Measurements from ENCODE around the gene WDR43.

The WDR43 gene

GRCh38 chr2:28981016-28981441 lies 86.6 kb downstream of the WDR43 start, which contains the start of gene TOGARAM2:
TOGARAM2 (plus strand) TSS chr2:28981298; CDS start chr2:28994835, 13,537 bp downstream.
- DNase-seq (ENCODE audit: low read depth), result no peak
- no peak within 1 kb of the TSS for H3K4me3 ChIP-seq (ENCODE audit: low read length)
- TF ChIP-seq, protein P1, sequence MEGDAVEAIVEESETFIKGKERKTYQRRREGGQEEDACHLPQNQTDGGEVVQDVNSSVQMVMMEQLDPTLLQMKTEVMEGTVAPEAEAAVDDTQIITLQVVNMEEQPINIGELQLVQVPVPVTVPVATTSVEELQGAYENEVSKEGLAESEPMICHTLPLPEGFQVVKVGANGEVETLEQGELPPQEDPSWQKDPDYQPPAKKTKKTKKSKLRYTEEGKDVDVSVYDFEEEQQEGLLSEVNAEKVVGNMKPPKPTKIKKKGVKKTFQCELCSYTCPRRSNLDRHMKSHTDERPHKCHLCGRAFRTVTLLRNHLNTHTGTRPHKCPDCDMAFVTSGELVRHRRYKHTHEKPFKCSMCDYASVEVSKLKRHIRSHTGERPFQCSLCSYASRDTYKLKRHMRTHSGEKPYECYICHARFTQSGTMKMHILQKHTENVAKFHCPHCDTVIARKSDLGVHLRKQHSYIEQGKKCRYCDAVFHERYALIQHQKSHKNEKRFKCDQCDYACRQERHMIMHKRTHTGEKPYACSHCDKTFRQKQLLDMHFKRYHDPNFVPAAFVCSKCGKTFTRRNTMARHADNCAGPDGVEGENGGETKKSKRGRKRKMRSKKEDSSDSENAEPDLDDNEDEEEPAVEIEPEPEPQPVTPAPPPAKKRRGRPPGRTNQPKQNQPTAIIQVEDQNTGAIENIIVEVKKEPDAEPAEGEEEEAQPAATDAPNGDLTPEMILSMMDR (conservative IDR thresholded peaks at IDR 0.05; ENCODE audit: low read depth, low read length), result no peak

DNA sequence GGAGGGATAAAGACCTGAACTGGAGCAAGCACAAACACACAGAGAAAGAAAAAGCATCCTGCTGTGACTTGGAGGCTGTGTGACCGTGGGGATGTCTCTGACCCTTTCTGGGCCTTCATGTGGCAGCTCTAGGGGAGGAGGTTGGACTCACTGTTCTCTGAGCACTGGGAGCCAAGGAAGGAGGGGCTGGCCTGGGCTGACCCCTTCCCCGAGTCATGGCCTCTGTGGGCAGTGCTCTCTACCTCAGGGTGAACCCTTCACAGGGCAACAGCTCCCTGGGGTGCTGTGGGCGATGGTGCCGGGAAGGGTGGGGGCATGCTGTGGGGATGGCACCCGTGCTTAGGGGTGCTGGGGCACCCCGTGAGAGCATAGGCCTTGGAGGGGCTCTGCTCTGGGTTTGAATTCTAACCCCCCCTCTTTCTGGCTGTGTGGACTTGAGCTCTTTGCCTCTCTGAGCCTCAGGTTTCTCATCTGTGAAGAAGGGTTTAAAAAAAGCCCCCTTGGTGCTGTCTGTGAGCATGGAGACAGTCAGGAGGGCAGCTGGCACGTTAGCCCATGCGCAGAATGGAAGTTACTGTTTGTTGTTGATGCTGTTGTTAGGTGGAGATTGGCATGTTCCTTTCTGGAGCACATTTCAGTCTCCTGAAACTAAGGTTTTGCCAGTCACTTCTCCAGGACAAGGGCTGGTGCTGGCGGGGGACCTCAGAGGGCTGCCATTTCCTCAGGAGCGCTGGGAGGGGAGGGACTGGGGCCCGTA lies 87.3 kb downstream of the WDR43 start:
- no peak for DNase-seq (ENCODE audit: low read depth)
- H3K4me3 ChIP-seq (ENCODE audit: low read length), result no peak overlapping the region
- TF ChIP-seq, protein P1 (conservative IDR thresholded peaks at IDR 0.05; ENCODE audit: low read depth, low read length), result no peak

DNA sequence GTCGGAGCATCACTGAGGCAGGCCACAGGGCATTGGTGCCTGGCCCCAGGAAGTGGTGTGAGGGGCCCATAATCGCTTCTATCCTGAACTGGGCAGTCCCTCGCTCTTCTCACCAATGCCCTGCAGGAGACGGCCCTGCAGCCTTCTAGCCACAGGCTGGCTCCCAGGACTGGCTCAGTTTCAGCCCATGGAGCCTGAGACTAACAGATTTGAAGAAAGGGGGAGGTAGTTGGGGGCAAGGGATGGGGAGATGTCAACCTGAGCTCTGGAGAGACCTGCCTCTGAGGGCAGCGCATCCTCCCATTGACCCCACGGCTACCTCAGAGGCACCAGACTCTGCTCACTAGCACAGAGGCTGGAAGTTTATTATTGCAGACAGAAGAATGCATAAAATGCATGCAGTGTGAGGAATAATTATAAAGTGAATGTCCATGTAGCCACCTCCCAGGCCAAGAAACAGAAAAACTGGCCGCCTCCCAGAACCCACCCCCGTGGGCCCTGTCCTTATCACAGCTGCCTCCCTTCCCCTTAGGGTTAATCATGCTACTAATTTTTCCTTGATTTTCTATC lies 88.0 kb downstream of the WDR43 start:
- no peak overlapping the region for H3K4me3 ChIP-seq (ENCODE audit: low read length)
- DNase-seq (ENCODE audit: low read depth), result no peak
- TF ChIP-seq, protein P1 (conservative IDR thresholded peaks at IDR 0.05; ENCODE audit: low read depth, low read length), result no peak

DNA sequence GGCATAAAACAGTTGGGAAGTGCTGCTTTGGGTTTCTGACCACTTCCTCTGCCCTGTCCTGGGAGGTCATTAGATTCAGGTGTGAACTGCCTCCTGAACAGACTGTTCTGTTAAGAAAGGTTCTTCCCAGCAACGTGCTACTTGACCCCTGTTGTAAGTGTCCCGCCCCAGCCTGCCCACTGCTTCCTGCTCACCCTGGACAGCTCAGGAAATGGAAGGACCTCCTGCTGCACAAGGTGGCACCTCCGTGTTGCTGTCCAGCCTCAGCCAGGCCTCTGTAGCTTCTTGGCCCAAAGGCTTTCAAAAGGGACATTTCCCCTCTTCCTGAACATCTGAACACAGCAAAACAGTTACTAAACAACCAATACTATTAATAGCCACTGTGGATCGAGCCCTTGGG lies 92.0 kb downstream of the WDR43 start:
- DNase-seq (ENCODE audit: low read depth), result no peak
- TF ChIP-seq, protein P1 (conservative IDR thresholded peaks at IDR 0.05; ENCODE audit: low read depth, low read length), result no peak
- no peak overlapping the region for H3K4me3 ChIP-seq (ENCODE audit: low read length)

- TF ChIP-seq, protein P1 (conservative IDR thresholded peaks at IDR 0.05; ENCODE audit: low read depth, low read length), result no peak
- H3K4me3 ChIP-seq (ENCODE audit: low read length), result no peak overlapping the region
- DNase-seq (ENCODE audit: low read depth), result no peak
Observed at GRCh38 chr2:28989973-28990372, 95.5 kb downstream of the WDR43 start.

DNA sequence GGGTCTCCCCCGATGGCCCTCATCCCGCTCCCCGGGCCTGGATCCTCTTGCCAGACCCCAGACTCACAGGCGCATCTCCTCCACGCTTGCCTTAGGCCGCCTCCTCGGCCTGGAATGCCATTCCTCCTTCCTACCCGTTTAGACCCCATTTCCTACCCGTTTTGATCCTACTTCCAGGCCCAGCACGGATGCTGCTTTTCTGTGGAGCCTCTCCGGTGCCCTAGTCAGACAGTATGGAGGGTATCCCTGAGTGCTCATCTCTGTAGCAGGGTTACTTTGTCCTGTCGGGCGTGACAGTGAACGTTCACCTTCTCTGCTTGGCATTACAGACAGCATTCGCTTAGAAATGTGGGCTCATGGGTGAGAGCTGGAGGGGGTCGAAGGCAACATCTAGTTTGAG lies 96.0 kb downstream of the WDR43 start:
- DNase-seq (ENCODE audit: low read depth), result no peak
- no peak overlapping the region for H3K4me3 ChIP-seq (ENCODE audit: low read length)
- TF ChIP-seq, protein P1 (conservative IDR thresholded peaks at IDR 0.05; ENCODE audit: low read depth, low read length), result no peak

- TF ChIP-seq, protein P1 (conservative IDR thresholded peaks at IDR 0.05; ENCODE audit: low read depth, low read length), result no peak
- no peak for DNase-seq (ENCODE audit: low read depth)
- H3K4me3 ChIP-seq (ENCODE audit: low read length), result no peak overlapping the region
Observed at GRCh38 chr2:28991021-28991420, 96.6 kb downstream of the WDR43 start.
